ENCODE results near the gene PHETA2.
"Not testable (repeated sequence)": the region's sequence is repeated elsewhere in the genome, so short reads cannot be mapped to it uniquely, and the experiment has no call there.

The PHETA2 gene

GRCh38 chr22:42104332-42104860 lies 30.3 kb downstream of the PHETA2 start:
- not testable (repeated sequence) for DNase-seq (ENCODE audit: low read depth in 2 of 2)

- DNase-seq (ENCODE audit: low read depth in 2 of 2) = no peak
Measured at GRCh38 chr22:42108848-42109247, 34.8 kb downstream of the PHETA2 start.

- DNase-seq (ENCODE audit: low read depth in 2 of 2) = no peak
Measured at GRCh38 chr22:42111798-42112197, 37.8 kb downstream of the PHETA2 start.

- DNase-seq (ENCODE audit: low read depth in 2 of 2) = not testable (repeated sequence)
Measured at GRCh38 chr22:42112793-42113192, 38.7 kb downstream of the PHETA2 start.

GRCh38 chr22:42114721-42115120 lies 40.7 kb downstream of the PHETA2 start:
- no peak for DNase-seq (ENCODE audit: low read depth in 2 of 2)

GRCh38 chr22:42115420-42115830 lies 41.4 kb downstream of the PHETA2 start:
- DNase-seq (ENCODE audit: low read depth in 2 of 2) = not testable (repeated sequence)

- DNase-seq (ENCODE audit: low read depth in 2 of 2) = no peak
Measured at GRCh38 chr22:42116848-42117424, 42.9 kb downstream of the PHETA2 start.

- DNase-seq (ENCODE audit: low read depth in 2 of 2) = not testable (repeated sequence)
Measured at GRCh38 chr22:42120231-42121021, 46.4 kb downstream of the PHETA2 start.

GRCh38 chr22:42123529-42123928 lies 49.5 kb downstream of the PHETA2 start:
- not testable (repeated sequence) for DNase-seq (ENCODE audit: low read depth in 2 of 2)

GRCh38 chr22:42127606-42128005 lies 53.6 kb downstream of the PHETA2 start:
- DNase-seq (ENCODE audit: low read depth in 2 of 2) = no peak

- not testable (repeated sequence) for DNase-seq (ENCODE audit: low read depth in 2 of 2)
Measured at GRCh38 chr22:42128007-42128406, 54.0 kb downstream of the PHETA2 start.
